HG03097 (cell line): ENCODE measurements around the gene SMCO3.
"Not testable (repeated sequence)": the region's sequence is repeated elsewhere in the genome, so short reads cannot be mapped to it uniquely, and the experiment has no call there.

Experiments
- ATAC-seq: cut with Tn5 transposase; IDR thresholded peaks from one replicate; pipeline ENCODE4 v1.9.1; 2021; ENCODE audit not compliant: unreplicated experiment, low FRiP score

SMCO3 gene

DNA sequence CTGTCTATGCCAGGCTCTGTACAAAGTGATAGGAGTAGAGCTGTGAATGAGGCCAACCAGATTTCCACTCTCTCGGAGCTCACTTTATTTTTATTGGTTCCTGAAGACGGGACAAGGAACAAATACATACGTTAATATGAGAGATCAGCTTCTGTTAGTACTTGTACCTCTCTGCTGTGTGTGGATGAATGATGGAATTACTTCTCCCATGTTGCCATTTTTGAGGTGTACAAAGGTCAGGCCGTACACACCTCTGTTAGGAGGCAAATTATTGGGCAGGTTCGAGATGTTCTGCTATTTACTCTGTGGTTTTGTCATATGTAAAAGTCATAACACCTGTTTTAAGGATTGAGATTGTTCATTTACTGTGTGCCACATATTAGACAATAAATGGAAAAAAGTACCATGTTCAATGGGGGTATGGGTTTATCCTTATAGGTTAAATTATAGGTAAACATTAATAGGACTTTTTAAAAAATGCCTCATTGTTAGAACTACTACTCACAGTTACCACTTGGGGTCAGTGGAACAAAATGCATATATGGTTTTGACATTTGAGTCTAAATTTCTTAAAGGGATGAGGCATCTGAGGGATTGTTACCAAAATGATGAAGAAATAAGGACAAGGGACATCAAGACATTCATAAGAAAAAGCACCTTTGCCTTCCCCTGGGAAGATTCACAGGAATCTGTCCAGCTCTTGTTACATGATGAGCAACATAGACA lies 37.6 kb downstream of the SMCO3 start:
- no peak for ATAC-seq

- no peak for ATAC-seq
Observed at GRCh38 chr12:14775636-14775980, 38.4 kb downstream of the SMCO3 start.

DNA sequence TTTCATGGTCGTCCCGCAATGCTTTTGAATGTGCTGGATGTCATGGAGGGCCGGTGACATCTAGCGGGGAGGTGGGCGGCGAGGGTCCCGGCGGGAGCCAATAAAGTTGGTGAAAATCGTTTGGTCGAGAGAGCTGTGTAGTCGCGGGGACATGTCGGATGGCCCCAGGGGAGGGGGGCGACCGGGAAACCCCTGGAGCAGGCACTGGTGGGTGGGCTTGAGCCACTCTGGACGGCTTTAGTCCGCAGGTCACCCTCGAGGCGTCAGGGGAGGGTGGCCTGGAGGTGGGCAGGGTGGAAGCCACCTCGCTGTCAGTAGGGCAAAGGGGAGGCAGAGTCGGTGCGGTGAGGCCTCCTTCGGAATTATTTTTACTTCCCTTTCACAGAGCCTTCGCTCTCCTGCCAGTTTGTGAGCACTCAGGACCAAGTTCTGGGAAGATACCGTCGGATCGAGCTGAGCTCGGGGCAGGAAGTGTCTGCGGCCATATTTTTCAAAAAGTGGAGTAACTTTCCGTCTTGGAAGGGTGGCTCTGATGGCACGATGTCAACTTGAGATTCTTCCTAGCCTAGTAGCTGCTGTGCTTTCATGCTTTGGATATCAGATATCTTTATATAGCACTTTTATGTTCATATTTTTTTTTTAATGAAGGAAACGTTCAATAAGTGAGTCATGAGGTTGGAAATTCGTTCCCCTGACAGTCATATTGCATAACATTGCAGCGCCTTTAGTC lies 38.9 kb downstream of the SMCO3 start:
- no peak for ATAC-seq

GRCh38 chr12:14774074-14774905 lies 39.7 kb downstream of the SMCO3 start:
- peak; percentile 60 for ATAC-seq

DNA sequence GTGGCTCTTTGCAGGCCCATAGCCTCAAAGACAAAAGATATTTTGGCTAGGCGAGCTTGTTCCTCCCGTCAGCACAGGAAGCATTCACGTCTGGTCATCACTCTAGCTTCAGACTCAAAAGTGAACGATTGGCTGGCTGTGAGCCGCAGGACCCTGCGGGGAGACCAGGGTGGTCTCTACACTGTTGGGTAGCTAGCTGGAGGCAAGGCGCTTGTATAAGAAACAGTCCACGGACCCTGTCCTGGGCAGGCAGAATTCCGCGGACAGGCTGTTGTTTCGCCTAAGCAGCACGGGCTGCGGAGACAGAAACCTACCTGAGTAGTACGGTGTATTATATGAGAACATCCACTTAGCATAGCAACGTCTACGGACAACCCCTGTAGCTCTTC lies 40.3 kb downstream of the SMCO3 start:
- ATAC-seq, result peak; percentile 21

- no peak for ATAC-seq
Observed at GRCh38 chr12:14772946-14773345, 41.0 kb downstream of the SMCO3 start.

- no peak for ATAC-seq
Observed at GRCh38 chr12:14771651-14772137, 42.3 kb downstream of the SMCO3 start.

DNA sequence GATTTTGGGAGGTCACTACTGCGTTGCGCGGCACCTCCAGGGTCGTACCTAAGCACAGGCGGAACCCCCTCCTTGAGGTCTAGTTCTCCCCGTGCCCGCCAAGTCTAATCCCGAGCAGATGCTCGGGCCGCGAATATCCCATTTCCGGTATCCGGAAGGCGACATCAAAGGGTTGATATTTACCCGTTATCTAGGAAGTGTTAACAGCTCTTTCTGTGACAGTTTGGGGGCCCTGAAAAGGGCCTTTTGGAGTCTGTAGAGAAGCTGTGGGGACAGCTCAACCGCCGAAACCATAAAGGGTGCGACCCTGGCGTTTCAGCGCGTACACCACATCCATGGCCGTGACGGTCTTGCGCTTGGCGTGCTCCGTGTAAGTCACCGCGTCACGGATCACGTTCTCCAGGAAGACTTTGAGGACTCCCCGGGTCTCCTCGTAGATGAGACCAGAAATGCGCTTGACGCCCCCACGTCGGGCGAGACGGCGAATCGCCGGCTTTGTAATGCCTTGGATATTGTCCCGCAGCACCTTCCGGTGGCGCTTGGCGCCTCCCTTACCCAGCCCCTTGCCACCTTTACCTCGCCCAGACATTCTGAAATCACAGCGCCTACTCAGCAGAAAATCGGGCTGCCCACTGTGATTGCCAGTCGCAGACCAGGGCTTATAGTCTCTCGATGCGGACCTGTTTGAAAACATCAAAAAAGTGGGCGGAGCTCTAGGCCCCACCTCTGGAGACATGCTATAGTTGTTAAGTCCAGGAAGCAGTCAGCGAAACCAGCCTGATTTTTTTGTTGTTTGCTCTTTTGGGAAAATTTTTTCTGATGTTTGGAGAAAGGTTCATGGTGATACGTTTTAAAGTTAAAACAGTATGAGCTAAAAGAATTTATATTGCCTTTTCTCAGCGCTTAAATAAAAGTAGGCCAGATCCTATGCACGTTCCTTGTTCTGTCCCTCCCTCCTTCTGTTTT lies 43.2 kb downstream of the SMCO3 start:
- ATAC-seq, result peak; percentile 29

DNA sequence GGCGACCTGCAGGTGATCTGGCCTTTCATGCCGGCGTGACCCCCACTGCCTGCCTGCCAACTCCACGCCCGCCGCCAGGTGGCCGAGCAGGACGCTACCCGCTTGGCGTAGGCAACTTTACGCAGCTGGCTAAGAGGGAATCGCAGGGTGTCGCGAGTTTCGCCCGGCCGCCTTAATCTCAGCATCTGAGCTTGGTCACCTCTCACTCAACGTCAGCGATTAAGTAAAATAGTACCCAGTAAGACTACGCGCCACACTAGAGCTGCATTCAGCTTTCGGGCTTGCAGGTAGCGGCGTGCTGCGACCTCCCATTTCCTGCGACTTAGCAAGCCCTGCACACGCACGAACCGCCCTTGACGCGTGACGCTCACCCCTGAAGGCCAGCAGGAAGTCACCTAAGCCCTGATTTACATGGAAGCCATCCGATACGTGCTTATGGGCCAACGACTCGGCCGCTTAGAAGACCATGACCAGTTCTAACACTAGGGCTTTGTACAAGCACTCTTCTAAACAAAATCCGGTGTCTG lies 44.0 kb downstream of the SMCO3 start:
- peak; percentile 28 for ATAC-seq

DNA sequence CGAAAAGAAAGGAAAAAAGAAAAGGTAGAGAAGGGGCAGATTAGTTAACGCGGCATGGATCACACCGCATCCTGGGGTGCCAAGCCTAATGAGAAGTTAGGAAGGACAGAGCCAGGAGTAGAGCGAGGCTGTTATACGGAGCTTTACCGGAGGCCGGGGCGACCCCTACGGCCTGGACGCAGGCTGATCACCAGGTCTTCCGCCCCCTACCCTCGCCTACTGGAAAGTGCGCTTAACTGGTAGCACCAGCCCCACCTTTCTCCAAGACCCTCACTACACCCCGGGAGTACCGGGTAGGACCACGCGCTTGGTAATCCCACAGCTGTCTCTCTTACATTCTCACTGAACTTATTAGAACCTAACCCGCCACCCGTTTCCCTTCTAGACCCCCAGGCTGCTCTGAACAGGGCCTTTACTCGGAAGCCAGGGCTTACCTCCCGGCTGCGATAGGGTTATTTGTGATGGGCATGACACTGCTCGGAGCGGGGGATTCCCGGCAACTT lies 44.5 kb downstream of the SMCO3 start:
- ATAC-seq, result no peak

DNA sequence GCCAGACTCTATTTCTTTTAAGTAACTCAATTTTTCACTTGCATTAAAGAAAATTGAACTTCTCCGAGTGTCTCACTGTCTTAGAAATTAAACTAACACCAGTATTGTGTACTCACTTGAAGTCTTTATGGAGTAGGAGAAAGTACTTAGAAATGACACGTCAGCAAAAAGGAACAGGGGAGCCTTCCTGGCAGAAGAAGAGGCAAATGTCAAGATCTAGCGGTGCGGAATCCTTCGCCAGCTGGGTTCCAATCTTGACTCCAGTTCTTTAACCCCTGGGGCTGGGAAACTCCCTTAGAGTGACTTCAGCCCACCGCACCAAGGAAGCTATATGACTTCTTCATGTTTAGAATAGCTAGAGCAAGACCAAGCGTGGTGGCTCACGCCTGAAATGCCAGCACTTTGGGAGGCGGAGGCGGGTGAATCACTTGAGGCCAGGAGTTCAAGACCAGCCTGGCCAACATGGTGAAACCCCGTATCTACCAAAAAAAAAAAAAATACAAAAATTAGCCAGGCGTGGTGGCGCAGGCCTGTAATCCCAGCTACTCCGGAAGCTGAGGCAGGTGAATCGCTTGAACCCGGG lies 45.1 kb downstream of the SMCO3 start:
- ATAC-seq, result no peak

DNA sequence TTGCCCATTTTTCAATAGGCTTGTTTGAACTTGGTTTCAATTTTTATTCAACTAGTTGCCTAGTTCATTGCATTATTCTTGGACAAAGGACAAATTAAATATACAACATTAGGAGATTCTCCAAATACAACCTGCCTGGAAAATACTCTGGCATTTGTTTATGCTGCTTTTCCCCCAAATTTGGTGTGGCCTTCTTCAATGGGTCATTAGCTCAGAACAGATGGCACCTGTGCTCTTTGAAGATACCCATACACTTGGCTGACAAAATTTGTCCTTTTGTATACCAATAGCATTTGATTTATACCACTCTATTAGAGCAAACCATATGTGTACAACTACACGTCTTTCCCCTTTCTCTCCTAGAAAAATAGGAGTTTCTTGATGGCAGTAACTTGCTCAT lies 46.4 kb downstream of the SMCO3 start:
- ATAC-seq, result no peak

GRCh38 chr12:14766649-14767215 lies 47.2 kb downstream of the SMCO3 start:
- ATAC-seq, result no peak

DNA sequence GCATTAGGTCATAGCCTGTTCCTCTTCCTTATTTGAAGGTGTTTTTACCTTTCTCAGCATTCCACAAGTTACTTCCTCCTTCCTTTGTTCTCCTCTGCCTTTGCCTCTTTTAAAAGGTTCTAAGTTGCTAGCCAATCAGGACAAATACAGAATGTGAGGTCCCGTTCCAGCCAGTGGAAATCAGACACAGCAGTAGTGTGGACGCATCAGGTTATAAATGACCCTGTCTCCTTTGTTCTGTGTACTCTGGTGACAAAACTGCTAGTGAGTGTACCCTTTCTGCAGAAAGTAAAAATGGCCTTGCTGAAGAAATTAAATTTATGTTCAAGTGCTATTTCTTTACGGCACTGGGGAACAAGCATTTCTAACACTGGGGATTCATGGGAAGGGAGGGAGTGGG lies 48.0 kb downstream of the SMCO3 start:
- ATAC-seq, result not testable (repeated sequence)

- ATAC-seq, result no peak
Observed at GRCh38 chr12:14765398-14765797, 48.6 kb downstream of the SMCO3 start.

- ATAC-seq, result not testable (repeated sequence)
Observed at GRCh38 chr12:14759711-14760280, 54.2 kb downstream of the SMCO3 start.

GRCh38 chr12:14756334-14757143 lies 57.4 kb downstream of the SMCO3 start:
- no peak for ATAC-seq
